ENCODE data around the gene ALOX15. TPM values are rescaled to one million over a fixed set of nuclear protein-coding genes. Genes with fewer than 3 reads are reported as not detected.

ALOX15 gene
- total RNA-seq, 1 experiment from 2014 or later = 0.31 TPM

DNA sequence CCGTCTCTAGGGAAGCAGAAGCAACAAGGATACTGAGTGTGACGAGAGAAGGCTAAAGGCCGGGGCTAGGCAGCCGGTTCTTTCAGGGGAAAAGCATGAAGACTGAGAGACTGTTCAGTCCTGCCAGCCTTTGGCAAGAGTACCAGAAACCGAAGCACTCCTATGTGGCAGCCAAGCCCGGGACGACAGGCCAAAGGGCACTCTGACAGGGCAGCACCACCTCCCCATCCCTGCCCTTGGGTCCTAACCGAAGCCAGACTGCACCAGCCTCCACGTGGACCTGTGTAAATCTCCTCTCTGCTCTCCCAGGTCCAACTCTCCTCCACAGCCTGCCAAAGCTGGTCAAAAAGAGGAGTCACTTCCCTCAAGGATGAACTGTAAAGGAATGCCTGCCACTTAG lies 23.5 kb upstream of the ALOX15 start:
- H3K9me3 Mint-ChIP-seq = no peaks in the 10 kb centered on the region
- Histone ChIP-seq H2AFZ (ENCODE audit: low read length) (no peak overlapping the region), H3K9ac (ENCODE audit: extremely low read depth, insufficient read length, low read length) (no peak overlapping the region), H3K23ac (ENCODE audit: insufficient read length, low read depth, low read length) (no peak overlapping the region), H2AK5ac (ENCODE audit: insufficient read length, low read length) (no peak overlapping the region), H4K8ac (replicated peaks; ENCODE audit: insufficient read length, low read depth, low read length) (no peak overlapping the region), H2BK15ac (ENCODE audit: low read depth, low read length) (no peak overlapping the region), H3K27ac (ENCODE audit: insufficient read length, low read depth, low read length) (no peak overlapping the region), H2BK20ac (ENCODE audit: low read depth, low read length, poor library complexity, severe bottlenecking) (no peak overlapping the region), H3K4ac (ENCODE audit: low read depth, low read length) (no peak overlapping the region), H3K18ac (ENCODE audit: insufficient read length, low read depth, low read length) (no peak overlapping the region), H3K4me1 (ENCODE audit: insufficient read depth, low read length) (no peaks in the 10 kb centered on the region; the same call in 1 of the 2 replicates), H3K4me2 (ENCODE audit: insufficient read depth, insufficient read length, low read length) (no peak overlapping the region), H4K91ac (ENCODE audit: insufficient read length, low read depth, low read length) (no peak overlapping the region), H2BK120ac (ENCODE audit: low read depth, low read length, poor library complexity, severe bottlenecking) (no peak overlapping the region), H3K79me2 (ENCODE audit: insufficient read depth, low read length) (no peaks in the 10 kb centered on the region), H3T11ph (ENCODE audit: low read length) (no peak overlapping the region), H3K27me3 (ENCODE audit: insufficient read depth, low read length) (no peaks in the 10 kb centered on the region), H3K56ac (ENCODE audit: insufficient read length, low read depth, low read length) (no peak overlapping the region), H3K23me2 (ENCODE audit: insufficient read length, low read depth, low read length, poor library complexity, severe bottlenecking) (no peaks in the 10 kb centered on the region), H4K20me1 (ENCODE audit: control insufficient read depth, insufficient read depth, insufficient read length) (no peaks in the 10 kb centered on the region), H3K9me3 (ENCODE audit: control insufficient read depth, low read depth, low read length) (no peaks in the 10 kb centered on the region), H3K79me1 (ENCODE audit: insufficient read depth, low read depth, low read length, poor library complexity, severe bottlenecking) (no peaks in the 10 kb centered on the region), H3K14ac (ENCODE audit: insufficient read depth, low read length) (no peak overlapping the region), H2BK5ac (ENCODE audit: insufficient read length, low read length) (no peak overlapping the region), H2BK12ac (ENCODE audit: insufficient read length, low read depth, low read length) (no peak overlapping the region), H4K5ac (ENCODE audit: insufficient read length, low read depth, low read length) (no peak overlapping the region)
- H3K27ac Mint-ChIP-seq = no peak overlapping the region; a peak in 1 of 7 replicates
- TF ChIP-seq, protein P1, sequence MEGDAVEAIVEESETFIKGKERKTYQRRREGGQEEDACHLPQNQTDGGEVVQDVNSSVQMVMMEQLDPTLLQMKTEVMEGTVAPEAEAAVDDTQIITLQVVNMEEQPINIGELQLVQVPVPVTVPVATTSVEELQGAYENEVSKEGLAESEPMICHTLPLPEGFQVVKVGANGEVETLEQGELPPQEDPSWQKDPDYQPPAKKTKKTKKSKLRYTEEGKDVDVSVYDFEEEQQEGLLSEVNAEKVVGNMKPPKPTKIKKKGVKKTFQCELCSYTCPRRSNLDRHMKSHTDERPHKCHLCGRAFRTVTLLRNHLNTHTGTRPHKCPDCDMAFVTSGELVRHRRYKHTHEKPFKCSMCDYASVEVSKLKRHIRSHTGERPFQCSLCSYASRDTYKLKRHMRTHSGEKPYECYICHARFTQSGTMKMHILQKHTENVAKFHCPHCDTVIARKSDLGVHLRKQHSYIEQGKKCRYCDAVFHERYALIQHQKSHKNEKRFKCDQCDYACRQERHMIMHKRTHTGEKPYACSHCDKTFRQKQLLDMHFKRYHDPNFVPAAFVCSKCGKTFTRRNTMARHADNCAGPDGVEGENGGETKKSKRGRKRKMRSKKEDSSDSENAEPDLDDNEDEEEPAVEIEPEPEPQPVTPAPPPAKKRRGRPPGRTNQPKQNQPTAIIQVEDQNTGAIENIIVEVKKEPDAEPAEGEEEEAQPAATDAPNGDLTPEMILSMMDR (conservative IDR thresholded peaks at IDR 0.05) = no peak
- no CpG with 5 or more reads among the region's 9 CpGs for WGBS (ENCODE audit: extremely low coverage, insufficient read length, low lambda C conversion rate)
- H3K36me3 Mint-ChIP-seq (ENCODE audit: insufficient read depth in 1 of 3, low read depth in 3 of 3) = peaks cover 0 to 7% (median 1%) of the 10 kb centered on the region in 3 experiments; a peak in 3 of 7 replicates
- no peak for DNase-seq
- H3K4me1 Mint-ChIP-seq = peaks cover 10 to 13% of the 10 kb centered on the region in 2 experiments
- peaks cover 6% of the 10 kb centered on the region for H3K27me3 Mint-ChIP-seq (ENCODE audit: low read depth)
- H3K4me3 Mint-ChIP-seq = no peak overlapping the region
